Breast epithelium (tissue), 3 donors: ENCODE results near the gene ATL2.

Experiments
- CTCF ChIP-seq, 3 donors: fragments of 450-650 bp; IDR thresholded peaks; one replicate each; pipeline ENCODE4 v1.5.1; 2016 to 2017; ENCODE audit warnings: antibody characterized with exemption in 3 of 3, mild to moderate bottlenecking in 3 of 3, moderate library complexity in 3 of 3
- POLR2A ChIP-seq: fragments of 450-650 bp; IDR thresholded peaks from one replicate; pipeline ENCODE4 v1.6.1; 2016; ENCODE audit warnings: antibody characterized with exemption, mild to moderate bottlenecking, moderate library complexity

GRCh38 chr2:38406597-38407110 is 29.6 kb upstream of the ATL2 start:
- no peak for TF ChIP-seq CTCF (IDR thresholded peaks at IDR 0.05)
- no peak for TF ChIP-seq POLR2A
